Endodermal cell (in vitro differentiated cells): Measurements from ENCODE around the gene GPAT2. TPM values are rescaled to one million over a fixed set of nuclear protein-coding genes. Genes with fewer than 3 reads are reported as not detected.
"Not testable (repeated sequence)": the region's sequence is repeated elsewhere in the genome, so short reads cannot be mapped to it uniquely, and the experiment has no call there.

Experiments
- DNase-seq: peaks from one replicate; pipeline ENCODE4 v3.0.0-alpha.2; 2017
- H3K27ac ChIP-seq: 2 replicates; pipeline ENCODE4 v1.5.1; 2013; ENCODE audit warnings: mild to moderate bottlenecking, low read depth, low read length, moderate library complexity
- H3K27me3 ChIP-seq: 2 replicates; pipeline ENCODE4 v1.6.1; 2013; ENCODE audit warnings: mild to moderate bottlenecking, low read length, moderate library complexity; ENCODE audit not compliant: insufficient read depth, control insufficient read depth, poor library complexity, severe bottlenecking
- H3K36me3 ChIP-seq: 2 replicates; pipeline ENCODE4 v1.7.0; 2013; ENCODE audit warnings: mild to moderate bottlenecking, low read length, moderate library complexity; ENCODE audit not compliant: control insufficient read depth, insufficient read depth
- H3K4me1 ChIP-seq: one replicate; pipeline ENCODE4 v1.7.0; 2013; ENCODE audit warnings: low read length; ENCODE audit not compliant: control insufficient read depth, insufficient read depth
- H3K4me3 ChIP-seq: 2 replicates; pipeline ENCODE4 v1.5.1; 2013; ENCODE audit warnings: mild to moderate bottlenecking, low read length, moderate library complexity
- H3K9ac ChIP-seq: 2 replicates; pipeline ENCODE4 v1.6.1; 2013; ENCODE audit warnings: mild to moderate bottlenecking, low read length, moderate library complexity; ENCODE audit not compliant: poor library complexity, severe bottlenecking; ENCODE audit errors: extremely low read depth
- H3K9me3 ChIP-seq: 2 replicates; pipeline ENCODE4 v1.6.1; 2013; ENCODE audit warnings: mild to moderate bottlenecking, low read length, moderate library complexity; ENCODE audit not compliant: control insufficient read depth
- H3K27ac Mint-ChIP-seq: 2 replicates; pipeline ENCODE4 v1.8.0; 2020; ENCODE audit warnings: mixed read lengths
- H3K27me3 Mint-ChIP-seq: 2 replicates; pipeline ENCODE4 v1.8.0; 2021; ENCODE audit warnings: mild to moderate bottlenecking, mixed read lengths; ENCODE audit not compliant: insufficient read depth
- H3K36me3 Mint-ChIP-seq: 2 replicates; pipeline ENCODE4 v1.8.0; 2020; ENCODE audit warnings: low read depth, mixed read lengths
- H3K4me1 Mint-ChIP-seq: 2 replicates; pipeline ENCODE4 v1.8.0; 2020; ENCODE audit warnings: mixed read lengths
- H3K4me3 Mint-ChIP-seq: 2 replicates; pipeline ENCODE4 v1.8.0; 2020; ENCODE audit warnings: mild to moderate bottlenecking, moderate library complexity, mixed read lengths
- H3K9me3 Mint-ChIP-seq: 2 replicates; pipeline ENCODE4 v1.8.0; 2020; ENCODE audit warnings: mild to moderate bottlenecking, mixed read lengths
- WGBS, 2 experiments: methylation state at CpG; one replicate each; pipeline versions ENCODE4 v1.1.5 to v1.1.7; 2013; ENCODE audit warnings: missing lambda C conversion rate in 2 of 2, mixed read lengths in 1 of 2; ENCODE audit not compliant: insufficient coverage in 1 of 2, insufficient read length in 1 of 2; 5-methylcytosine and 5-hydroxymethylcytosine counted together
- total RNA-seq, 2 donors: library from RNA; stranded (reverse); fragmentation: NEBNext Ultra II Directional in 1 of 2; extraction: Animal tissue kit (Norgen Biotek cat#: 25700) in 1 of 2; gene quantifications; 2 replicates in 1 of 2; 3 replicates in 1 of 2; pipeline ENCODE4 v1.2.1, GENCODE V29; 2021
- TF ChIP-seq, protein P1 (sequence below): fragments of 200-600 bp; sonication (generic); conservative IDR thresholded peaks from 2 replicates; pipeline ENCODE4 v1.5.0; 2021; ENCODE audit warnings: antibody characterized with exemption, mild to moderate bottlenecking

Gene GPAT2
- total RNA-seq, 2 donors from 2014 or later: 0.33 TPM; not detected in 1

- not testable (repeated sequence) for H3K27me3 Mint-ChIP-seq, DNase-seq, H3K9me3 ChIP-seq, H3K9ac ChIP-seq, H3K4me3 Mint-ChIP-seq, H3K27me3 ChIP-seq, H3K27ac ChIP-seq, H3K27ac Mint-ChIP-seq, H3K4me3 ChIP-seq, H3K9me3 Mint-ChIP-seq, H3K36me3 Mint-ChIP-seq, H3K36me3 ChIP-seq
- 90 to 93% methylated on average over 4 of the region's 4 CpGs for WGBS, 2 experiments
- H3K4me1 Mint-ChIP-seq: peaks cover 11% of the 10 kb centered on the region
- peaks cover 10% of the 10 kb centered on the region for H3K4me1 ChIP-seq
Observed at GRCh38 chr2:96065954-96066353, 31.2 kb upstream of the GPAT2 start.

DNA sequence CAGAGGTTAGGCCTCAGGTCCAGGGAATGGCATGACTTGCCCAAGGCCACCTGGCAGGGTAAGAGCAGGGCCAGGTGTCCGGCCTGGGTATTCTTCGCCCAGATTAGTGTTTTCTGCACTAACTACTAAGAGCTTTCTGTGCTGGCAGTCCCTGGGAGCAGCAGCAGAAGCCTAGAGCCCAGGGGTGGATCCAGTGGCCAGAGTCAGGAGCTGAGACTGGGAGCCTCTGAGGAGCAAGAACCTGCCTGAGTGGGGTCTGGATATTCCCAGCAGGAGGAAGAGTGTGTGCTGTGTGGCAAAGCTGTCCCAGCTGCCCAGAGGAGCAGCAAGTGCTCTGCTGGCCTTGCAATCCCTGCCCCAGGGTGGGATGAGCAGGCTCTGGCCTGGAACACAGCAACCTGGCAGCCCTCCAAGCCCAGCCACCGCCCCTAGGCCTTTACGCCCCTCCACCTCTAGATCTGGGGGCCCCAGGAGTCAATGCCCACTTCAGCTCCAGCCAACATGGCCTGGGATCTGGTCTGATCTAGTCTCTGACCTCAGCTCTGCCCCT lies 30.7 kb upstream of the GPAT2 start:
- no peaks in the 10 kb centered on the region for H3K27me3 ChIP-seq
- DNase-seq: no peak
- H3K4me3 ChIP-seq: no peak overlapping the region
- 88 to 93% methylated on average over 3 to 4 of the region's 4 CpGs for WGBS, 2 experiments
- no peak overlapping the region for H3K27ac ChIP-seq
- no peaks in the 10 kb centered on the region for H3K9me3 ChIP-seq
- Mint-ChIP-seq H3K4me1 (peaks cover 11% of the 10 kb centered on the region), H3K36me3 (no peaks in the 10 kb centered on the region), H3K27me3 (peaks cover 4% of the 10 kb centered on the region), H3K4me3 (no peak overlapping the region), H3K9me3 (no peaks in the 10 kb centered on the region), H3K27ac (no peak overlapping the region)
- no peak overlapping the region for H3K9ac ChIP-seq
- no peaks in the 10 kb centered on the region for H3K36me3 ChIP-seq
- TF ChIP-seq, protein P1, sequence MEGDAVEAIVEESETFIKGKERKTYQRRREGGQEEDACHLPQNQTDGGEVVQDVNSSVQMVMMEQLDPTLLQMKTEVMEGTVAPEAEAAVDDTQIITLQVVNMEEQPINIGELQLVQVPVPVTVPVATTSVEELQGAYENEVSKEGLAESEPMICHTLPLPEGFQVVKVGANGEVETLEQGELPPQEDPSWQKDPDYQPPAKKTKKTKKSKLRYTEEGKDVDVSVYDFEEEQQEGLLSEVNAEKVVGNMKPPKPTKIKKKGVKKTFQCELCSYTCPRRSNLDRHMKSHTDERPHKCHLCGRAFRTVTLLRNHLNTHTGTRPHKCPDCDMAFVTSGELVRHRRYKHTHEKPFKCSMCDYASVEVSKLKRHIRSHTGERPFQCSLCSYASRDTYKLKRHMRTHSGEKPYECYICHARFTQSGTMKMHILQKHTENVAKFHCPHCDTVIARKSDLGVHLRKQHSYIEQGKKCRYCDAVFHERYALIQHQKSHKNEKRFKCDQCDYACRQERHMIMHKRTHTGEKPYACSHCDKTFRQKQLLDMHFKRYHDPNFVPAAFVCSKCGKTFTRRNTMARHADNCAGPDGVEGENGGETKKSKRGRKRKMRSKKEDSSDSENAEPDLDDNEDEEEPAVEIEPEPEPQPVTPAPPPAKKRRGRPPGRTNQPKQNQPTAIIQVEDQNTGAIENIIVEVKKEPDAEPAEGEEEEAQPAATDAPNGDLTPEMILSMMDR: no peak
- peaks cover 10% of the 10 kb centered on the region for H3K4me1 ChIP-seq

DNA sequence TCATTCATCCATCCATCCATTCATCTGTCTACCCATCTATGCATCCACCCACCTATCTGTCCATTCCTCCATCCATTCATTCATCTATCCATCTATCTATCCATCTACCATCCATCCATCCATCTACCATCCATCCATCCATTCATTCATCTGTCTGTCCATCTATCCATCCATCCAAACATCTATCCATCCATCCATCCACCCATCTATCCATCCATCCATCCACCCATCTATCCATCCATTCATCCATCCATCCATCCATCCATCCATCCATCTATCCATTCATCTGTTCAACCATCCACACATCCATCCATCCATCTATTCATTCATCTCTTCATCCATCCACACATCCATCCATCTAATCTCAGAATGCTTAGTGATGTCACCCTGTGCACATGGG lies 30.0 kb upstream of the GPAT2 start:
- not testable (repeated sequence) for DNase-seq, H3K27me3 ChIP-seq, H3K36me3 ChIP-seq, H3K9ac ChIP-seq, H3K27ac Mint-ChIP-seq, H3K4me3 ChIP-seq, H3K27ac ChIP-seq, H3K9me3 Mint-ChIP-seq, H3K9me3 ChIP-seq, H3K27me3 Mint-ChIP-seq, H3K4me3 Mint-ChIP-seq, H3K36me3 Mint-ChIP-seq
- H3K4me1 Mint-ChIP-seq: peaks cover 11% of the 10 kb centered on the region
- peaks cover 10% of the 10 kb centered on the region for H3K4me1 ChIP-seq

GRCh38 chr2:96064047-96064675 lies 29.4 kb upstream of the GPAT2 start:
- peaks cover 11% of the 10 kb centered on the region for H3K4me1 Mint-ChIP-seq
- H3K4me3 Mint-ChIP-seq, H3K36me3 ChIP-seq, H3K27me3 ChIP-seq, H3K9me3 Mint-ChIP-seq, H3K9me3 ChIP-seq, H3K9ac ChIP-seq, H3K4me3 ChIP-seq, H3K27ac Mint-ChIP-seq, H3K36me3 Mint-ChIP-seq, H3K27me3 Mint-ChIP-seq, H3K27ac ChIP-seq, DNase-seq: not testable (repeated sequence)
- peaks cover 10% of the 10 kb centered on the region for H3K4me1 ChIP-seq
- WGBS, 2 experiments: 94 to 100% methylated on average over 1 of the region's 3 CpGs

- not testable (repeated sequence) for H3K4me3 ChIP-seq, H3K9me3 ChIP-seq, H3K9me3 Mint-ChIP-seq, H3K36me3 ChIP-seq, H3K27me3 ChIP-seq, H3K27me3 Mint-ChIP-seq, H3K9ac ChIP-seq, H3K36me3 Mint-ChIP-seq, H3K27ac ChIP-seq, H3K27ac Mint-ChIP-seq, H3K4me3 Mint-ChIP-seq
- WGBS, 2 experiments: 62 to 65% methylated on average over 6 to 8 of the region's 12 CpGs
- peaks cover 11% of the 10 kb centered on the region for H3K4me1 Mint-ChIP-seq
- DNase-seq: peak; percentile 70
- H3K4me1 ChIP-seq: peaks cover 10% of the 10 kb centered on the region
Observed at GRCh38 chr2:96063116-96063899, 28.6 kb upstream of the GPAT2 start.

GRCh38 chr2:96062483-96062882 lies 27.8 kb upstream of the GPAT2 start:
- not testable (repeated sequence) for DNase-seq, H3K36me3 Mint-ChIP-seq, H3K9me3 ChIP-seq, H3K27ac ChIP-seq, H3K4me3 Mint-ChIP-seq, H3K27me3 Mint-ChIP-seq, H3K4me3 ChIP-seq, H3K4me1 ChIP-seq, H3K9ac ChIP-seq, H3K27me3 ChIP-seq, H3K9me3 Mint-ChIP-seq, H3K4me1 Mint-ChIP-seq, H3K27ac Mint-ChIP-seq, H3K36me3 ChIP-seq
- 84 to 88% methylated on average over 2 to 3 of the region's 5 CpGs for WGBS, 2 experiments
